ENCODE data around the gene PNMA6A. TPM values are rescaled to one million over a fixed set of nuclear protein-coding genes. Genes with fewer than 3 reads are reported as not detected.

PNMA6A gene
- total and polyA plus RNA-seq, 9 donors = 0.80 to 12.0 (median 6.3) TPM

GRCh38 chrX:153057281-153057680 is 15.0 kb upstream of the PNMA6A start:
- Histone ChIP-seq H3K9me3 (no peaks in the 10 kb centered on the region), H3K27ac (no peak overlapping the region), H3K4me1 (ENCODE audit: insufficient read depth) (no peaks in the 10 kb centered on the region), H3K36me3 (no peaks in the 10 kb centered on the region), H3K4me3 (no peak overlapping the region), H3K27me3 (no peaks in the 10 kb centered on the region)
- WGBS, 3 donors = 57 to 67% (median 59%) methylated on average over 11 of the region's 11 CpGs
- DNase-seq = no peak
- intact Hi-C loops (cut with DNase I) = no loop called here
- TF ChIP-seq POLR2A (IDR thresholded peaks at IDR 0.05) (no peak), CTCF (IDR thresholded peaks at IDR 0.05) (no peak), EP300 (IDR thresholded peaks at IDR 0.05) (no peak)

GRCh38 chrX:153059191-153060094 is 12.8 kb upstream of the PNMA6A start:
- intact Hi-C loops (cut with DNase I) = loop anchor here in 1 of 4 donors (5.0 kb wide), 1 partner anchor 258 kb away; no protein-coding TSS in a partner anchor

GRCh38 chrX:153060095-153060445 is 12.2 kb upstream of the PNMA6A start:
- Histone ChIP-seq H3K9me3 (no peaks in the 10 kb centered on the region), H3K27ac (no peak overlapping the region), H3K36me3 (no peaks in the 10 kb centered on the region), H3K4me3 (no peak overlapping the region), H3K27me3 (no peaks in the 10 kb centered on the region), H3K4me1 (ENCODE audit: insufficient read depth) (no peaks in the 10 kb centered on the region)
- 72 to 80% (median 73%) methylated on average over 8 of the region's 8 CpGs for WGBS, 3 donors
- no peak for DNase-seq
- intact Hi-C loops (cut with DNase I) = loop anchor here in 1 of 4 donors (5.0 kb wide), 1 partner anchor 257 kb away; no protein-coding TSS in a partner anchor
- TF ChIP-seq EP300 (IDR thresholded peaks at IDR 0.05) (no peak), POLR2A (IDR thresholded peaks at IDR 0.05) (no peak), CTCF (IDR thresholded peaks at IDR 0.05) (no peak)

More at GRCh38 chrX:153059191-153060094, 12.8 kb upstream of the PNMA6A start:
- 83 to 93% (median 89%) methylated on average over 18 of the region's 18 CpGs for WGBS, 3 donors
- no peaks in the 10 kb centered on the region for H3K27me3 ChIP-seq
- no peaks in the 10 kb centered on the region for H3K36me3 ChIP-seq
- no peak for TF ChIP-seq EP300 (IDR thresholded peaks at IDR 0.05)
- no peak for TF ChIP-seq POLR2A (IDR thresholded peaks at IDR 0.05)
- no peak for TF ChIP-seq CTCF (IDR thresholded peaks at IDR 0.05)
- no peaks in the 10 kb centered on the region for H3K9me3 ChIP-seq
- H3K4me3 ChIP-seq = no peak overlapping the region
- no peak for DNase-seq
- H3K4me1 ChIP-seq (ENCODE audit: insufficient read depth) = no peaks in the 10 kb centered on the region
- no peak overlapping the region for H3K27ac ChIP-seq

- H3K27ac ChIP-seq = no peak overlapping the region
- no peak for TF ChIP-seq CTCF (IDR thresholded peaks at IDR 0.05)
- no peak for TF ChIP-seq EP300 (IDR thresholded peaks at IDR 0.05)
- TF ChIP-seq POLR2A (IDR thresholded peaks at IDR 0.05) = no peak
- no peak overlapping the region for H3K4me3 ChIP-seq
- no peak for DNase-seq
- H3K4me1 ChIP-seq (ENCODE audit: insufficient read depth) = no peaks in the 10 kb centered on the region
- no peaks in the 10 kb centered on the region for H3K9me3 ChIP-seq
- intact Hi-C loops (cut with DNase I) = loop anchor here in 1 of 4 donors (5.0 kb wide), 1 partner anchor 256 kb away; no protein-coding TSS in a partner anchor
- 20 to 28% (median 25%) methylated on average over 3 of the region's 3 CpGs for WGBS, 3 donors
- no peaks in the 10 kb centered on the region for H3K36me3 ChIP-seq
- no peaks in the 10 kb centered on the region for H3K27me3 ChIP-seq
Measured at GRCh38 chrX:153061732-153062131, 10.5 kb upstream of the PNMA6A start.
